DMS114 treated with DMSO at 0.1 percent for 48 hours (cell line): ENCODE data around the gene TOR4A.

Source experiments
- DNase-seq: peaks from one replicate; lab custom pipeline; 2025; ENCODE audit not compliant: unreplicated experiment; lab: John Stamatoyannopoulos, UW

TOR4A gene

GRCh38 chr9:137270929-137271695 lies 6.4 kb upstream of the TOR4A start:
- no peak for DNase-seq

GRCh38 chr9:137271696-137272076 lies 5.8 kb upstream of the TOR4A start:
- no peak for DNase-seq

- DNase-seq = no peak
These were observed 5.1 kb upstream of the TOR4A start for GRCh38 chr9:137272241-137273094.

GRCh38 chr9:137273095-137273490 lies 4.4 kb upstream of the TOR4A start:
- no peak for DNase-seq

DNA sequence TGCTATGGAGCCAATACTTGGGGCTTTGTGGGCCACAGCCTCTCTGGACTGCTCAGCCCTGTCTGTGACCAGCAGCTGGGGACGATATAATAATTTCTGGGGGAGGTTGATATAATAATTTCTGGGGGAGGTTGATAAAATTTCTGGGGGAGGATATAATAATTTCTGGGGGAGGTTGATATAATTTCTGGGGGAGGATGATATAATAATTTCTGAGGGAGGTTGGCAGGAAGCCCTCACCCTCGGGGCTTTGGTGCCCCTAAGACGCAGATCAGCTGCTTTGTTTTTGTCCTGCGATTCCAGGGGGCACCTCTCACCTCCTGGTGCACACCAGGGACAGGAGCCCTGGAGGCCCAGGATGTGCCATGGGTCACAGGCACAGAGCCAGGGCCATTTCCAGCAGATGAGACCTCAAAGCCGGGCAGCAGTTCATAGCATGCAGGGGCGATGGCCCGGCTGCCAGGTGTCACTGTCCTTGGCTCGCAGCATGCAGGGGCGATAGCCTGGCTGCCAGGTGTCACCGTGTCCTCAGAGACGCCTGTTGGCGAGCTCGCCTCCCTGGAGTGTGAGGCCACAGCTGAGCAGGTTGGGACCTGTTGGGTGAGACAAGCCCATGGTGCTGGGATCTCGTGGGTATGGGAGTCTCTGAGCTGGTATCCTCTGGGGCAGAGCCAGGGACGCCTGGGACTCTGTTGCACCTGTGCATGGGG lies 3.8 kb upstream of the TOR4A start:
- no peak for DNase-seq

DNA sequence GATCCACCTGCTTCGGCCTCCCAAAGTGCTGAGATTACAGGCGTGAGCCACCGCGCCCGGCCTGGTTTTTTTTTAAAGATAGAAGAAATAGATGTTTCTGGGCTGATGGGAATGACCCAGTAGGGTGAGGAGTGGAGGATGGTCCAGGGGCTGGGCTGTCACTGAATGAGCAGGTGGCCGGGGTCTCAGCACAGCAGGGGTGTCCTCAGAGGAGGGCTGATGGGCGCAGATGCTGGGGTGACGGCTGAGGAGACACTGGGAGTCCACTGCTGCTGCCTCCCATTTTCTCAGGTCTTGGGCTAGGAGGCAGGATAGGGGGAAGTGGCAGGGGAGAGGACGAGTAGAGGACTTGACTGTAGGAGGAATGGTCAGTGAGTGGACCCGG lies 2.3 kb upstream of the TOR4A start:
- DNase-seq = no peak

DNA sequence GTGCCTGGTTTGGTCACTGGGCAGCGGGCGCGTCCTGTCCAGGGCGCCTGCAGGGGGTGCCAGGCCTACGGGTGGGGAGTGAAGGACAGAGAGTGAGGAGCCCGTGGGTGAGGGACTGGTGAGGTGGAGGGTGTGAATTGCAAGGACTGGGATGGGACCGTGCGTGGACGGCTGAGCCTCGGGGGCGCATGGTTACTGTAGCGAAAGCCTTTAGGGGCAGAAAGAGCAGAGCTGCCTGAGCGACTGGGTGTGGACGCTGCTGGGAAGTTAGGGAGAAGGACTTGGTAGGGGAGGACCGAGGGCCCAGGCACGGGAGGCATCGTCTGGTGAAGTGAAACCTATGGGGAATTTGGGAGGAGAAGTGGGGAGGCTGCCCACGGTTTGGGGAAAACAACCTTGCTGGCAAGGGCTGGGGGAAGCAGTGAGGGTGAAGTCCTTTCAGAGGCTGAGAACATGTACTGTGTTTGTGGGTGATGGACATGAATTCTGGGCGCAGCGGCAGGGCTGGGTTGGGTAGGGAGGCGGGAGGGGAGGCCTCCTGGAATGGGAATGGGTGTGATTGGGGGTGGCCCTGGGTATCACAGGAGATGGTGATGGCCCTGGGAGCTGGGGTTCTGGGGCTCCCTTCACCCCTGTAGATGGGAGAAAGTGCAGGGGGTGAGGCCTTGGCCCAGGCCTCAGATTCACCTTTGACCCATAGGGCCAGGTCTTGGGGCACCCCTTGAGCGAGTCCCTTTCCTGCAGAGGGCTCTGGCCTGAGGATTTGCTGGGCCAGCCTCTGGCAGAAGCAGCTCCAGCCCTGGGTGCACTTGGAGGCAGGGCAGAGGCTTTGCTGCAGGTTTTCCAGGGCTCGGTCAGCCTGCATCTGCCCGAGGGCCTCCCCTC lies 1.7 kb upstream of the TOR4A start:
- no peak for DNase-seq

DNA sequence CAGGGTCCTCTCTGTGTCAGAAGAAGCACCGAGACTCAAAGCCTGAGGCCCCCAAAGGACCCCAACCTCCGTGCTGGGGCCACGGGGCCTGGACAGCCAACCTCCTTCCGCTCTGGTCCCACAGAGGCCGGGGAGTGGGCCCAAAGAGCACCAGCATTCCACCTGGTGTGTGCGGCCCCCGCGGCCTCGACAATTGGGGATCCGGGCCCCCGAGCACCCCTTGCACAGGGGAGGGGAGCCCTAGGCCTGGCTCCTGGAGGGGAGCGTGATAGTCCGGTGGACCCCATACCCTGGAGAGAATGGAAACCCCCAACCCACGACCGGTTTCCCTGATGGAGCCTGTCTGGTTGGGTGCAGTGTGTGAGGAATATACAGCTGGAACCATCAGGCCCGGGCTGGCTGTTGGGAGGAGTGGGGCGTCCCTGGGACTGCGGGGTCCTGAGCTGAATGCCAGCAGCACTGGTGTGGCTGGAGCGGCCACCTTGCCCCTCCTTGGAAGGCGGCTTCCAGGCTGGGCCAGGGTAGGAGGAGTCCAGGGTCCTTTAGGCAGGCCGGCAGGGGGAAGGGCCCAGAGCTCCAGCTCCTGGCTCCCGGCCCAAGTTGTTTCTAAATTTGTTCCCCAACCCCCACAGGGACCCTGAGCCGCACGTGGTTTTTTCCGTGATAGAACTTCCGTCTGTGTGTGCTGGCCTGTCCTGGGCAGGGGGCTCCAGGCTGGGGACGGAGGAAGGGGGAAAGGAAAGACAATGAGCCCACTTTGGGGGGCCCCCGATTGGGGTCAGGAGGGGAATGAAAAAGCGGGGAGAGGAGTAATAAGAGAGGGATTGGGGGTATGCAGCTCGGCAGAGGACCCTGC lies 825 bp upstream of the TOR4A start:
- no peak for DNase-seq

DNA sequence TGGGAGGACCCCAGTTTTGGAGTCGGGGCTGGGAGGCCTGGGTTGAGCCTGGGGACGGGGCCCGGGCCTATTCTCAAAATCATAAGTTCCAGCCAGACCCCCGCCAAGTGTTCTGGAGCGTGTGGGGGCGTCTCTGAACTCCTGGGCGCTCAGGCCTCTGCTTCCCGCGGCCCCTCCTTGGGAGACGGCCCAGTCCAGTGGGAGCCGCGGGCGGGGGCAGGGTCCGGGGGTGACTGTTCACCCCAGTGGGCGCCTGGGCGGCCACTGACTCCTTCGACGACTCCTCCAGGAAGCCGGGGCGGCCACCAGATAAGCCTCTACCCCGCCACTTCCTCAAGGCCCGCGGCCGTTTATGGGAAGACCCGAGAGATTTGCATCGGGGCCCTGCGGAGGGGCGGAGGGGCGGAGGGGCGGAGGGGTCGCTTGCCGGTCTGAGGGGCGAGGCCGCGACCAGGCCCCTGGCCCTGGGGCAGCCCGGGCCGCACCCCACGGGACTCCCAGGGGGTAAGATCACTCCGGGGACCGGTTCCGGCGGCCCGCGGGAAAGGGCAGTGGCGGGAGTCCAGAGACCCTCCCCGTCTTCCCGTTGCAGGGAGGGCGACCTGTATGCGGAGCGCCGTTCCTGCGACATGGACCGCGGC lies 655 bp downstream of the TOR4A start:
- no peak for DNase-seq

DNA sequence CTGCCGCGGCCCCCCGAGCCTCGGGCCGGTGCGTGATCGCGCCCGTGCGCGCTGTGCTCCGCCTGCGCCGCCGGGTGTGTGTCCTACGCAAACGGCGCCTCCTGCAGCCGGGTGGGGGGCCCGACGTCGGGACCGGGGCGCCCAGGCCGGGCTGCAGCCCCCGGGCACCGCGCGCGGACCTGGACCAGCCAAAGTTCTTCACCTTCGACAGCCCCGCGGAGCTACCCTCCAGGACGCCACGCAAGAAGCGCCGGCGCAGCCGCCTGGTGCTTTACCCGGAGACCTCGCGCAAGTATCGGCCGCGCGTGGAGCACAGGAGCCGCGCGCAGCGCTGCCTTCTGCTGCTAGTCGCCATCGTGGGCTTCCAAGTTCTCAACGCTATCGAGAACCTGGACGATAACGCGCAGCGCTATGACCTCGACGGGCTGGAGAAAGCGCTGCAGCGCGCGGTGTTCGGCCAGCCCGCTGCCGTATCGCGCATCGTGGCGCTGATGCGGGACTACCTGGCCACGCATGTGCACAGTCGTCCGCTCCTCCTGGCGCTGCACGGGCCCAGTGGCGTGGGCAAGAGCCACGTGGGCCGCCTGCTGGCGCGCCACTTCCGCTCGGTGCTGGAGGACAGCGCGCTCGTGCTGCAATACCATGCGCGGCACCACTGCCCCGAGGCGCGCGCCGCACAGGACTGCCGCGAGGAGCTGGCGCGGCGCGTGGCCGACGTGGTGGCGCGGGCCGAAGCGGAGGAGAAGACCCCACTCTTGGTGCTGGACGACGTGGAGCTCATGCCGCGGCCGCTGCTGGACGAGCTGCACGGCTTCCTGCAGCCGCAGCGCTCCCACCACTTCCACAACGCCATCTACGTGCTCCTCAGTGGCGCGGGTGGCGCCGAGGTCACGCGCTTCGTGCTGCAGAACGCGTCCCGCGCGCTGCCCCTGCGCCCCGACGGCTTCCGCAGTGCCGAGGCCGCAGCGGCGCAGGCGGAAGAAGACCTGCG lies 1.5 kb downstream of the TOR4A start:
- no peak for DNase-seq

GRCh38 chr9:137279741-137280473 lies 2.4 kb downstream of the TOR4A start:
- no peak for DNase-seq

DNA sequence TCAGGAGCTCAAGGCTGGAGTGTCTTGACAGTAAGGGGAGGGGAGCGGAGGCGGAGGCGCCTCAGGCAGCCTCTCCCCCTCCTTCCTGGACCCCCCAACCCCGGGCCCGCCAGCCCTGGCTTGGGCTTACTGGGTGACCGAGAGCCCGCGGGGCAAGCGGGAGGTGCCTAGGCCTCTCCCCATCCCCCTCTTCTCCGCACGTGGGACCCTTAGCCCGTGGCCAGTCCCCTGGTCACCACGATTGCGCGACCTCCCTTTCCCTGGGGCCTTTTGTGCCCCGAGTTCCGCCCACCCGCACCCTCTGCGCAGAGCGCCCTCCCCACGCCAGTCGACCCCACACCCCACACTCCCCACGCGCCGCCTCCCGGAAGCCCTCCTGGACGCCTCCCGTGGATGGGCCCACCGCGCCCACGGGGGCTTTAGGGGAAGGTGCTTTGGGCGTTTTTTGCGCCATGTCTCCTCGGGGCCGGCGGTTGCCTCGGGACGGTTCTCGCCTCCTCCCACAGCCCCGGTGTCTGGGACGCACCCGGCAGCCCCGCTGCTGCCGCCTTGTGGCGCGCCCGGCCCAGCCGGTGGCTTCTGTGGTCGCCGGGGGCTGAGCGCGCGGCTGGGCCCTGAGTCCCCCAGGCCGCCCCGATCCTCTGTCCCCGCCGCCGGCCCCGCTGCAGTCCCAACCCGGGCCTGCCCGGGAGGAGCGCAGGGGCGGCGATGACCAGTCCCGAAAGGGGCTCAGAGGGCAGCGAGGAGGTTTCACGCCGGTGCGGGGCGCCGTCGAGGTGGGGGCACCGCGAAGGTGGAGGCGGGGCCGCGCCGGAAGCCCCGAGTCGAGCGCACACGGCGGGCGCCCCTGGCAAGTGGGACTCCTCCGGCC lies 3.2 kb downstream of the TOR4A start:
- no peak for DNase-seq

DNA sequence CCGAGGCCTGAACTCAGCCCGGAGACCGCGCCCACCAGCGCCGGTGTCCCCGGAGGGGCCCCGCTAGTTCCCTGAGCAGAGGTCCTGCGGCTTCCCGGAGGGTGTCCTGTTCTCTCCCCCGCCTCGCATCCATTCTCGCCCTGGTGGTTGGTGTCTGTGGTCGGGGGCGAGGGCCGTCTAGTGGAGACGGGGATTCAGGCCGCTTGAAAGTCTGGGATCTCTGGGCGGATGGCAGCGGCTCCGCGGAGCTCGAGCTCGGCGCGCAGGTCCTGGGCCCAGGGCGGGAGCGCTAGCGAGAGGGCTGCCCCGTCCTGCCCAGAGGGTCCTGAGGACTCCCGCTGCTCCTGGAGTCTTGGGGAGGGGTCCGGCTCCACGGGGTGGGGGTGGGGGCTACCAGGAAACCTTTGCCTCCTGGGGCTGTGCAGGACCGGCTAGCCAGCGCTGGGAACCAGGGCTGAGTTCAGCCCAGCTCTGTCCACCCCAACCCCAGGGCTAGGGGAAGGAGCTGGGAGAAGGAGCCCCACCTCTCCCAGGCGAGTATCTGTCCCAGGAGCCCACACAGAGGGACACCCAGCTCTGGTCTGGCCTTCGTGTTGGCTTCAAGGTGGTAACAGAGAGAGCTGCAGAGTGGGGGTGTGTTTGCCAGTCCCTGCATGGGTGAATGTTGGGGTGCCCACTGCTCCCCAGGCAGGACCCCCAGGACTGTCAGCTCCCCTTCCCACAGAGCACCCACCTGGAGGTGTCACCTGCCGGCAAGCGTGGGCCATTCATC lies 4.0 kb downstream of the TOR4A start:
- DNase-seq = no peak

DNA sequence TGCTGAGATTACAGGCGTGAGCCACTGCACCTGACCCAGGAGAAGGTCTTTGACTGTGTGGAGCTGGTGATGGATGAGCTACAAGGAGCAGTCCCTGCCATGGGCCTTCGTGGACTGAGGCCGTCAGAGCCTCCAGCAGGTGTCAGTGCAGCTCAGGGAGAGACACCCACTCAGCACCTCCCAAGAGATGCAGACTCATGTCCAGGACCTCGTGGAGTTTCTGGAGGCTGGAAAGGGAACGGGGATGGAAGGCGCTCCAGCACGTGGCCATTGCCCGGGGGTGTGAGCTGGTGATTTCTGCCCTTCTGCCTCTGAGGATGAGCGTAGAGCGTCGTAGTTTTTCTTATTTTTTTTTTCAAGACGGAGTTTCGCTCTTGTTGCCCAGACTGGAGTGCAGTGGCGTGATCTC lies 9.5 kb downstream of the TOR4A start:
- peak; percentile 23 for DNase-seq

GRCh38 chr9:137293094-137293481 lies 15.6 kb downstream of the TOR4A start:
- DNase-seq = no peak
